Measurements from ENCODE around the gene ZFYVE16.

GRCh38 chr5:80364892-80365291 is 43.0 kb upstream of the ZFYVE16 start:
- no peak for TF ChIP-seq EZH2 (IDR thresholded peaks at IDR 0.05; ENCODE audit: insufficient read depth, poor library complexity, severe bottlenecking)
- no peak for TF ChIP-seq EZH2phosphoT487 (IDR thresholded peaks at IDR 0.05; ENCODE audit: insufficient read depth, low read depth)
